ENCODE measurements around the gene TLDC2.

- TF ChIP-seq GATA3 (IDR thresholded peaks at IDR 0.05; ENCODE audit: low read depth, low read length) = no peak
- no peak for TF ChIP-seq GATA2 (IDR thresholded peaks at IDR 0.05; ENCODE audit: low read depth, low read length)
Measured at GRCh38 chr20:36881331-36881730, 5.4 kb downstream of the TLDC2 start.
